Measurements from ENCODE around the gene PDZRN4.

Gene PDZRN4

GRCh38 chr12:41473441-41473840 is 285.3 kb downstream of the PDZRN4 start:
- Histone ChIP-seq H3K18ac (ENCODE audit: low read length) (no peak overlapping the region), H3K27me3 (ENCODE audit: insufficient read depth, low read length) (no peaks in the 10 kb centered on the region), H2AK5ac (ENCODE audit: low read length) (no peak overlapping the region), H3K23ac (ENCODE audit: low read length) (no peak overlapping the region), H4K91ac (ENCODE audit: low read depth, low read length) (no peak overlapping the region), H3K27ac (ENCODE audit: low read depth, low read length) (no peak overlapping the region), H3K4me2 (ENCODE audit: low read length) (no peak overlapping the region), H3K9ac (ENCODE audit: low read length) (no peak overlapping the region), H3K4ac (ENCODE audit: low read depth, low read length) (no peak overlapping the region), H4K12ac (ENCODE audit: low read depth, low read length) (no peak overlapping the region), H3K4me3 (ENCODE audit: low read depth, low read length) (no peak overlapping the region), H2BK5ac (ENCODE audit: low read depth, low read length, poor library complexity) (no peak overlapping the region), H2BK12ac (ENCODE audit: low read length) (no peak overlapping the region), H2AFZ (ENCODE audit: insufficient read depth, low read length, poor library complexity) (no peak overlapping the region), H3K9me3 (ENCODE audit: insufficient read depth, low read depth, low read length) (no peaks in the 10 kb centered on the region), H3K79me1 (ENCODE audit: low read length) (no peaks in the 10 kb centered on the region), H3K36me3 (ENCODE audit: control insufficient read depth in 1 of 2, insufficient read depth in 2 of 2, low read length in 2 of 2) (no peaks in the 10 kb centered on the region), H3K14ac (ENCODE audit: low read length) (no peak overlapping the region), H4K8ac (ENCODE audit: low read depth, low read length) (no peak overlapping the region), H3K4me1 (ENCODE audit: control insufficient read depth in 1 of 2, insufficient read depth in 2 of 2, low read length in 2 of 2) (no peaks in the 10 kb centered on the region), H3K79me2 (ENCODE audit: control insufficient read depth, insufficient read depth, low read length, poor library complexity) (no peaks in the 10 kb centered on the region), H2BK120ac (ENCODE audit: insufficient read depth, low read length, poor library complexity) (no peak overlapping the region)
- no peak for DNase-seq
- WGBS (ENCODE audit: extremely low coverage, insufficient coverage, insufficient read length): no CpG with 5 or more reads among the region's 1 CpG

GRCh38 chr12:41474001-41474400 is 285.9 kb downstream of the PDZRN4 start:
- no peak for DNase-seq
- Histone ChIP-seq H3K36me3 (ENCODE audit: control insufficient read depth in 1 of 2, insufficient read depth in 2 of 2, low read length in 2 of 2) (no peaks in the 10 kb centered on the region), H2BK12ac (ENCODE audit: low read length) (no peak overlapping the region), H3K9me3 (ENCODE audit: insufficient read depth, low read depth, low read length) (no peaks in the 10 kb centered on the region), H3K4me3 (ENCODE audit: low read depth, low read length) (no peak overlapping the region), H2BK120ac (ENCODE audit: insufficient read depth, low read length, poor library complexity) (no peak overlapping the region), H3K18ac (ENCODE audit: low read length) (no peak overlapping the region), H3K23ac (ENCODE audit: low read length) (no peak overlapping the region), H3K4me2 (ENCODE audit: low read length) (no peak overlapping the region), H3K9ac (ENCODE audit: low read length) (no peak overlapping the region), H3K4ac (ENCODE audit: low read depth, low read length) (no peak overlapping the region), H3K27me3 (ENCODE audit: insufficient read depth, low read length) (no peaks in the 10 kb centered on the region), H2AK5ac (ENCODE audit: low read length) (no peak overlapping the region), H2AFZ (ENCODE audit: insufficient read depth, low read length, poor library complexity) (no peak overlapping the region), H4K91ac (ENCODE audit: low read depth, low read length) (no peak overlapping the region), H3K14ac (ENCODE audit: low read length) (no peak overlapping the region), H2BK5ac (ENCODE audit: low read depth, low read length, poor library complexity) (no peak overlapping the region), H3K79me2 (ENCODE audit: control insufficient read depth, insufficient read depth, low read length, poor library complexity) (no peaks in the 10 kb centered on the region), H4K12ac (ENCODE audit: low read depth, low read length) (no peak overlapping the region), H3K4me1 (ENCODE audit: control insufficient read depth in 1 of 2, insufficient read depth in 2 of 2, low read length in 2 of 2) (no peaks in the 10 kb centered on the region), H3K79me1 (ENCODE audit: low read length) (no peaks in the 10 kb centered on the region), H4K8ac (ENCODE audit: low read depth, low read length) (no peak overlapping the region), H3K27ac (ENCODE audit: low read depth, low read length) (no peak overlapping the region)
- no CpG with 5 or more reads among the region's 1 CpG for WGBS (ENCODE audit: extremely low coverage, insufficient coverage, insufficient read length)

GRCh38 chr12:41476499-41477439 is 288.6 kb downstream of the PDZRN4 start:
- WGBS (ENCODE audit: extremely low coverage, insufficient coverage, insufficient read length): no CpG with 5 or more reads among the region's 8 CpGs
- H3K27me3 ChIP-seq (ENCODE audit: insufficient read depth, low read length): no peaks in the 10 kb centered on the region
- H3K79me2 ChIP-seq (ENCODE audit: control insufficient read depth, insufficient read depth, low read length, poor library complexity): no peaks in the 10 kb centered on the region
- no peak overlapping the region for H4K91ac ChIP-seq (ENCODE audit: low read depth, low read length)
- no peak overlapping the region for H4K8ac ChIP-seq (ENCODE audit: low read depth, low read length)
- H2BK5ac ChIP-seq (ENCODE audit: low read depth, low read length, poor library complexity): no peak overlapping the region
- H3K4me2 ChIP-seq (ENCODE audit: low read length): no peak overlapping the region
- H3K9me3 ChIP-seq (ENCODE audit: insufficient read depth, low read depth, low read length): no peaks in the 10 kb centered on the region
- H3K79me1 ChIP-seq (ENCODE audit: low read length): no peaks in the 10 kb centered on the region
- H3K4ac ChIP-seq (ENCODE audit: low read depth, low read length): no peak overlapping the region
- H3K18ac ChIP-seq (ENCODE audit: low read length): no peak overlapping the region
- H4K12ac ChIP-seq (ENCODE audit: low read depth, low read length): no peak overlapping the region
- DNase-seq: no peak
- H3K9ac ChIP-seq (ENCODE audit: low read length): no peak overlapping the region
- no peaks in the 10 kb centered on the region for H3K4me1 ChIP-seq (ENCODE audit: control insufficient read depth in 1 of 2, insufficient read depth in 2 of 2, low read length in 2 of 2)
- no peaks in the 10 kb centered on the region for H3K36me3 ChIP-seq (ENCODE audit: control insufficient read depth in 1 of 2, insufficient read depth in 2 of 2, low read length in 2 of 2)
- no peak overlapping the region for H3K14ac ChIP-seq (ENCODE audit: low read length)
- no peak overlapping the region for H3K23ac ChIP-seq (ENCODE audit: low read length)
- H3K27ac ChIP-seq (ENCODE audit: low read depth, low read length): no peak overlapping the region
- no peak overlapping the region for H2BK12ac ChIP-seq (ENCODE audit: low read length)
- no peak overlapping the region for H2AFZ ChIP-seq (ENCODE audit: insufficient read depth, low read length, poor library complexity)
- H2BK120ac ChIP-seq (ENCODE audit: insufficient read depth, low read length, poor library complexity): no peak overlapping the region
- no peak overlapping the region for H2AK5ac ChIP-seq (ENCODE audit: low read length)
- no peak overlapping the region for H3K4me3 ChIP-seq (ENCODE audit: low read depth, low read length)

GRCh38 chr12:41479426-41479825 is 291.3 kb downstream of the PDZRN4 start:
- WGBS (ENCODE audit: extremely low coverage, insufficient coverage, insufficient read length): no CpG with 5 or more reads among the region's 2 CpGs
- Histone ChIP-seq H3K79me2 (ENCODE audit: control insufficient read depth, insufficient read depth, low read length, poor library complexity) (no peaks in the 10 kb centered on the region), H3K18ac (ENCODE audit: low read length) (no peak overlapping the region), H3K4ac (ENCODE audit: low read depth, low read length) (no peak overlapping the region), H3K23ac (ENCODE audit: low read length) (no peak overlapping the region), H3K14ac (ENCODE audit: low read length) (no peak overlapping the region), H3K4me2 (ENCODE audit: low read length) (no peak overlapping the region), H3K9me3 (ENCODE audit: insufficient read depth, low read depth, low read length) (no peaks in the 10 kb centered on the region), H2BK12ac (ENCODE audit: low read length) (no peak overlapping the region), H2AFZ (ENCODE audit: insufficient read depth, low read length, poor library complexity) (no peak overlapping the region), H4K91ac (ENCODE audit: low read depth, low read length) (no peak overlapping the region), H4K8ac (ENCODE audit: low read depth, low read length) (no peak overlapping the region), H4K12ac (ENCODE audit: low read depth, low read length) (no peak overlapping the region), H2BK120ac (ENCODE audit: insufficient read depth, low read length, poor library complexity) (no peak overlapping the region), H3K27ac (ENCODE audit: low read depth, low read length) (no peak overlapping the region), H2BK5ac (ENCODE audit: low read depth, low read length, poor library complexity) (no peak overlapping the region), H3K79me1 (ENCODE audit: low read length) (no peaks in the 10 kb centered on the region), H3K9ac (ENCODE audit: low read length) (no peak overlapping the region), H3K36me3 (ENCODE audit: control insufficient read depth in 1 of 2, insufficient read depth in 2 of 2, low read length in 2 of 2) (no peaks in the 10 kb centered on the region), H3K4me1 (ENCODE audit: control insufficient read depth in 1 of 2, insufficient read depth in 2 of 2, low read length in 2 of 2) (no peaks in the 10 kb centered on the region), H3K27me3 (ENCODE audit: insufficient read depth, low read length) (no peaks in the 10 kb centered on the region), H2AK5ac (ENCODE audit: low read length) (no peak overlapping the region), H3K4me3 (ENCODE audit: low read depth, low read length) (no peak overlapping the region)
- DNase-seq: no peak

Measured in trophoblast cell (in vitro differentiated cells and primary cell).